HCEC 1CT (cell line): ENCODE results near the gene FBXO47.
"Not testable (repeated sequence)": the region's sequence is repeated elsewhere in the genome, so short reads cannot be mapped to it uniquely, and the experiment has no call there.

Source experiments
- DNase-seq: peaks from one replicate; pipeline ENCODE4 v3.0.0-alpha.2; 2017

The FBXO47 gene

GRCh38 chr17:38978180-38978579 is 11.0 kb upstream of the FBXO47 start:
- DNase-seq = no peak

- peak; percentile 75 for DNase-seq
These were observed 9.0 kb upstream of the FBXO47 start for GRCh38 chr17:38976187-38976551.

- no peak for DNase-seq
These were observed 3.6 kb upstream of the FBXO47 start for GRCh38 chr17:38970804-38971203.

GRCh38 chr17:38970128-38970527 is 2.9 kb upstream of the FBXO47 start:
- DNase-seq = no peak

- no peak for DNase-seq
These were observed 2.1 kb upstream of the FBXO47 start for GRCh38 chr17:38969281-38969680.

GRCh38 chr17:38961413-38961812 is 5.8 kb downstream of the FBXO47 start:
- DNase-seq = no peak

GRCh38 chr17:38960402-38960801 is 6.8 kb downstream of the FBXO47 start:
- no peak for DNase-seq

- no peak for DNase-seq
These were observed 7.7 kb downstream of the FBXO47 start for GRCh38 chr17:38959508-38959907.

GRCh38 chr17:38958756-38959155 is 8.4 kb downstream of the FBXO47 start:
- DNase-seq = peak; percentile 68

- DNase-seq = peak; percentile 79
These were observed 8.9 kb downstream of the FBXO47 start for GRCh38 chr17:38958326-38958725.

- DNase-seq = not testable (repeated sequence)
These were observed 13.4 kb downstream of the FBXO47 start for GRCh38 chr17:38953800-38954199.

GRCh38 chr17:38947189-38947588 is 20.0 kb downstream of the FBXO47 start:
- no peak for DNase-seq

GRCh38 chr17:38943607-38944006 is 23.6 kb downstream of the FBXO47 start:
- no peak for DNase-seq

- no peak for DNase-seq
These were observed 24.4 kb downstream of the FBXO47 start for GRCh38 chr17:38942696-38943334.

GRCh38 chr17:38940404-38940803 is 26.8 kb downstream of the FBXO47 start:
- no peak for DNase-seq

GRCh38 chr17:38939987-38940386 is 27.2 kb downstream of the FBXO47 start:
- no peak for DNase-seq

GRCh38 chr17:38933962-38934361 is 33.2 kb downstream of the FBXO47 start:
- DNase-seq = not testable (repeated sequence)

- DNase-seq = not testable (repeated sequence)
These were observed 36.4 kb downstream of the FBXO47 start for GRCh38 chr17:38930782-38931181.

GRCh38 chr17:38926293-38927070 is 40.7 kb downstream of the FBXO47 start:
- no peak for DNase-seq

GRCh38 chr17:38925263-38925995 is 41.8 kb downstream of the FBXO47 start, which contains the start of gene LASP1NB:
TSS of gene LASP1NB (plus strand) at chr17:38925614.
- DNase-seq = no peak

- peak; percentile 61 for DNase-seq
These were observed 44.5 kb downstream of the FBXO47 start for GRCh38 chr17:38922538-38923297.

- DNase-seq = no peak
These were observed 45.3 kb downstream of the FBXO47 start for GRCh38 chr17:38921756-38922411.
